GM19351 (cell line): ENCODE measurements around the gene HIPK2.

ENCODE experiments used
- ATAC-seq: cut with Tn5 transposase; IDR thresholded peaks from one replicate; pipeline ENCODE4 v1.9.1; 2021; ENCODE audit warnings: mild to moderate bottlenecking, moderate library complexity; ENCODE audit not compliant: unreplicated experiment

The HIPK2 gene

GRCh38 chr7:139600306-139600705, 177.5 kb downstream of the HIPK2 start:
- ATAC-seq: no peak

- ATAC-seq: no peak
These were observed 179.2 kb downstream of the HIPK2 start for GRCh38 chr7:139598642-139599041.

- ATAC-seq: no peak
These were observed 180.8 kb downstream of the HIPK2 start for GRCh38 chr7:139597028-139597427.

- ATAC-seq: no peak
These were observed 181.2 kb downstream of the HIPK2 start for GRCh38 chr7:139596626-139597025.

- no peak for ATAC-seq
These were observed 182.0 kb downstream of the HIPK2 start for GRCh38 chr7:139595806-139596205.

- ATAC-seq: no peak
These were observed 182.8 kb downstream of the HIPK2 start for GRCh38 chr7:139594911-139595476.

- ATAC-seq: no peak
These were observed 183.7 kb downstream of the HIPK2 start for GRCh38 chr7:139594090-139594489.

- ATAC-seq: no peak
These were observed 184.9 kb downstream of the HIPK2 start for GRCh38 chr7:139592801-139593461.

GRCh38 chr7:139591550-139592195, 186.1 kb downstream of the HIPK2 start:
- no peak for ATAC-seq

GRCh38 chr7:139589474-139589873, 188.3 kb downstream of the HIPK2 start:
- no peak for ATAC-seq

- ATAC-seq: no peak
These were observed 189.2 kb downstream of the HIPK2 start for GRCh38 chr7:139588632-139589031.

GRCh38 chr7:139587535-139587934, 190.3 kb downstream of the HIPK2 start:
- no peak for ATAC-seq

GRCh38 chr7:139586286-139586685, 191.5 kb downstream of the HIPK2 start:
- no peak for ATAC-seq

GRCh38 chr7:139585042-139585441, 192.8 kb downstream of the HIPK2 start:
- ATAC-seq: no peak

- ATAC-seq: no peak
These were observed 193.8 kb downstream of the HIPK2 start for GRCh38 chr7:139583826-139584553.

GRCh38 chr7:139582671-139583155, 195.1 kb downstream of the HIPK2 start:
- no peak for ATAC-seq

GRCh38 chr7:139582130-139582650, 195.6 kb downstream of the HIPK2 start:
- no peak for ATAC-seq

- ATAC-seq: no peak
These were observed 197.4 kb downstream of the HIPK2 start for GRCh38 chr7:139580435-139580834.

- no peak for ATAC-seq
These were observed 201.4 kb downstream of the HIPK2 start for GRCh38 chr7:139576179-139576973.

GRCh38 chr7:139575338-139575680, 202.5 kb downstream of the HIPK2 start:
- no peak for ATAC-seq
